ENCODE results near the gene PPL. TPM values are rescaled to one million over a fixed set of nuclear protein-coding genes. Genes with fewer than 3 reads are reported as not detected.

PPL gene
- total and polyA plus RNA-seq, 2 donors (not counting 3 experiments of a cell fraction or from before 2014, with no cell fraction given), result 0.07 to 0.20 TPM

DNA sequence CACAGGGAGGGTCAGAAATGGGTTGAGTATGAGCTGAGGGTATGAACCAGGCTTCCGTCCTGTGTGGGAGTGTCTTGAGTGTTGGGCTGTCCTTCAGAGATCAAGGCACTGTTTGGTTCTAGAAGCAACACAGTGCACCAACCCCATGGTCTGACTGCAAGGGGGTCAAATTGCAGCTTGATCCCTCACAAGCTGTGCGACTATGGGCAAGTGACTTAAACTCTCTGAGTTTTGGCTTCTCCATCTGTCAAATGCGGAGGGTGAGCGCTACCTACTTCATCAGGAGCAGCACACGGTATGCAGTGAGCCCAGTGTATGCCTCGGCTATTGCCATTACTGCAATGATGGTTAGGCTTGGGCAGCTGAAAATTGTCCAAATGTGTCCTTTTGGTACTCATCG, 42.2 kb upstream of the PPL start:
- no peak for FAIRE-seq
- Histone ChIP-seq H3K27me3 (ENCODE audit: control insufficient read depth in 2 of 2, insufficient read depth in 2 of 2, low read length in 2 of 2) (peaks cover 0 to 3% of the 10 kb centered on the region in 2 experiments), H3K36me3 (ENCODE audit: control insufficient read depth in 2 of 2, extremely low read depth in 1 of 2, insufficient read depth in 2 of 2, low read length in 2 of 2) (no peaks in the 10 kb centered on the region), H3K4me1 (ENCODE audit: control insufficient read depth, extremely low read depth, insufficient read depth, low read length) (no peaks in the 10 kb centered on the region), H3K9me3 (replicated peaks; ENCODE audit: control insufficient read depth, insufficient read depth, low read length) (no peaks in the 10 kb centered on the region), H3K4me2 (ENCODE audit: insufficient read depth, low read length) (no peak overlapping the region), H3K79me2 (ENCODE audit: control insufficient read depth, insufficient read depth, low read length) (no peaks in the 10 kb centered on the region), H3K9ac (replicated peaks; ENCODE audit: extremely low read depth, insufficient read depth, low read length) (no peak overlapping the region), H3K4me3 (replicated peaks in 1 of 3; ENCODE audit: insufficient read depth in 1 of 3, low read depth in 1 of 3, low read length in 3 of 3) (no peak overlapping the region), H3K9me1 (replicated peaks; ENCODE audit: control insufficient read depth, extremely low read depth, insufficient read depth, low read length) (no peaks in the 10 kb centered on the region), H4K20me1 (replicated peaks; ENCODE audit: control insufficient read depth, extremely low read depth, insufficient read depth, low read length) (no peaks in the 10 kb centered on the region), H3K27ac (ENCODE audit: insufficient read depth, low read depth, low read length) (no peak overlapping the region), H2AFZ (ENCODE audit: low read depth, low read length) (no peak overlapping the region)
- CTCF ChIA-PET, result no interaction called here
- dilution Hi-C loops (cut with MboI; ENCODE audit: extremely low pct_ligation_motif_present, low sequenced_read_pairs), result no loop called here
- no peak for DNase-seq (ENCODE audit: low read depth, low spot score)
- intact Hi-C loops (cut with micrococcal nuclease), result no loop called here
- BruUV-seq (replicated peaks), result no TSS peak
- TF ChIP-seq POLR2A (IDR thresholded peaks at IDR 0.05; ENCODE audit: low read depth, low read length), result no peak
- no peak for TF ChIP-seq POLR2AphosphoS5 (IDR thresholded peaks at IDR 0.05; ENCODE audit: insufficient read depth, low read depth, low read length)
- no peak for TF ChIP-seq JUN (IDR thresholded peaks at IDR 0.05; ENCODE audit: borderline replicate concordance, insufficient read depth, insufficient read length, low read depth)
- no peak for TF ChIP-seq EZH2 (IDR thresholded peaks at IDR 0.05; ENCODE audit: borderline replicate concordance, low read depth, low read length, severe bottlenecking)
- POLR2A ChIA-PET, result no interaction called here

DNA sequence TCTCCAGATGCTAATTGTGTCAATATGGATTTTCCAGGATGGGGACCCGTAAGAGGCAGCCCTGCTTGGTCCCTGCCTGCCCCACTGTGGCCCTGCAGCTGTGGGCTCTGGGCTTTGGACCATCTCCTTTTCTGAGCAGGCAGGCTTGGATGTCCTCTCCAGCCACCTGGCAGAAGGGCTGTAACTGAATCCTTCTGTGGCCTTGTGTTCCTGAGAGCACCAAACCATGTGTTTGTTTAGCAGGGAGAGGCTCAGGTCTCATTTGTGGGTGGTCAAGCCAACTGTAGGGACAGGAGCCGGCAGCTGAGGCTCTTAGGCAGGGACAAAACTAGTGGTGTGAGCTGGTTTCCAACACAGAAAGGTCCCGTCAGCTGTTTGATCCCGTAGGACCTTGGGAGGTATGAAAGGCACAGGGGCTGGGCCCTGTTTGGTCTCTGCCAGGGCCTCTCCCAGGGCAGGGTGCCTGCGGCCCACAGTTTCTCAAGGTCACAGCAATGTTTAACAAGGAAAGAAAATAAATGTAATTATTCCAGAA, 39.7 kb upstream of the PPL start:
- no peaks in the 10 kb centered on the region for H3K9me3 ChIP-seq (replicated peaks; ENCODE audit: control insufficient read depth, insufficient read depth, low read length)
- intact Hi-C loops (cut with micrococcal nuclease), result no loop called here

More for the DNA sequence above, 39.7 kb upstream of the PPL start:
- Histone ChIP-seq H3K9me1 (replicated peaks; ENCODE audit: control insufficient read depth, extremely low read depth, insufficient read depth, low read length) (no peaks in the 10 kb centered on the region), H3K9ac (replicated peaks; ENCODE audit: extremely low read depth, insufficient read depth, low read length) (no peak overlapping the region), H3K4me3 (replicated peaks in 1 of 3; ENCODE audit: insufficient read depth in 1 of 3, low read depth in 1 of 3, low read length in 3 of 3) (no peak overlapping the region), H3K79me2 (ENCODE audit: control insufficient read depth, insufficient read depth, low read length) (no peaks in the 10 kb centered on the region), H4K20me1 (replicated peaks; ENCODE audit: control insufficient read depth, extremely low read depth, insufficient read depth, low read length) (no peaks in the 10 kb centered on the region), H3K4me1 (ENCODE audit: control insufficient read depth, extremely low read depth, insufficient read depth, low read length) (no peaks in the 10 kb centered on the region), H3K4me2 (ENCODE audit: insufficient read depth, low read length) (no peak overlapping the region), H2AFZ (ENCODE audit: low read depth, low read length) (no peak overlapping the region), H3K36me3 (ENCODE audit: control insufficient read depth in 2 of 2, extremely low read depth in 1 of 2, insufficient read depth in 2 of 2, low read length in 2 of 2) (no peaks in the 10 kb centered on the region), H3K27me3 (ENCODE audit: control insufficient read depth in 2 of 2, insufficient read depth in 2 of 2, low read length in 2 of 2) (peaks cover 0 to 3% of the 10 kb centered on the region in 2 experiments), H3K27ac (ENCODE audit: insufficient read depth, low read depth, low read length) (no peak overlapping the region)
- ChIA-PET POLR2A (no interaction called here), CTCF (no interaction called here)
- DNase-seq (ENCODE audit: low read depth, low spot score) (no peak), FAIRE-seq (no peak)
- dilution Hi-C loops (cut with MboI; ENCODE audit: extremely low pct_ligation_motif_present, low sequenced_read_pairs), result no loop called here
- TF ChIP-seq POLR2AphosphoS5 (IDR thresholded peaks at IDR 0.05; ENCODE audit: insufficient read depth, low read depth, low read length) (no peak), GATA2 (IDR thresholded peaks at IDR 0.05; ENCODE audit: insufficient read depth, insufficient read length, low read depth, low read length) (no peak), POLR2A (IDR thresholded peaks at IDR 0.05; ENCODE audit: low read depth, low read length) (no peak), EZH2 (IDR thresholded peaks at IDR 0.05; ENCODE audit: borderline replicate concordance, low read depth, low read length, severe bottlenecking) (no peak), FOS (IDR thresholded peaks at IDR 0.05; ENCODE audit: borderline replicate concordance, insufficient read depth, low read length) (no peak), MYC (IDR thresholded peaks at IDR 0.05; ENCODE audit: low read depth, low read length) (no peak), JUN (IDR thresholded peaks at IDR 0.05; ENCODE audit: borderline replicate concordance, insufficient read depth, insufficient read length, low read depth) (no peak)
- TF ChIP-seq, protein P1, sequence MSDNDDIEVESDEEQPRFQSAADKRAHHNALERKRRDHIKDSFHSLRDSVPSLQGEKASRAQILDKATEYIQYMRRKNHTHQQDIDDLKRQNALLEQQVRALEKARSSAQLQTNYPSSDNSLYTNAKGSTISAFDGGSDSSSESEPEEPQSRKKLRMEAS (IDR thresholded peaks at IDR 0.05; ENCODE audit: insufficient read depth, insufficient read length), result no peak
- TF ChIP-seq, protein P2, sequence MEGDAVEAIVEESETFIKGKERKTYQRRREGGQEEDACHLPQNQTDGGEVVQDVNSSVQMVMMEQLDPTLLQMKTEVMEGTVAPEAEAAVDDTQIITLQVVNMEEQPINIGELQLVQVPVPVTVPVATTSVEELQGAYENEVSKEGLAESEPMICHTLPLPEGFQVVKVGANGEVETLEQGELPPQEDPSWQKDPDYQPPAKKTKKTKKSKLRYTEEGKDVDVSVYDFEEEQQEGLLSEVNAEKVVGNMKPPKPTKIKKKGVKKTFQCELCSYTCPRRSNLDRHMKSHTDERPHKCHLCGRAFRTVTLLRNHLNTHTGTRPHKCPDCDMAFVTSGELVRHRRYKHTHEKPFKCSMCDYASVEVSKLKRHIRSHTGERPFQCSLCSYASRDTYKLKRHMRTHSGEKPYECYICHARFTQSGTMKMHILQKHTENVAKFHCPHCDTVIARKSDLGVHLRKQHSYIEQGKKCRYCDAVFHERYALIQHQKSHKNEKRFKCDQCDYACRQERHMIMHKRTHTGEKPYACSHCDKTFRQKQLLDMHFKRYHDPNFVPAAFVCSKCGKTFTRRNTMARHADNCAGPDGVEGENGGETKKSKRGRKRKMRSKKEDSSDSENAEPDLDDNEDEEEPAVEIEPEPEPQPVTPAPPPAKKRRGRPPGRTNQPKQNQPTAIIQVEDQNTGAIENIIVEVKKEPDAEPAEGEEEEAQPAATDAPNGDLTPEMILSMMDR (IDR thresholded peaks at IDR 0.05; ENCODE audit: extremely low read depth in 1 of 2, insufficient read depth in 1 of 2, low read depth in 1 of 2, low read length in 2 of 2), result no peak
- no TSS peak for BruUV-seq (replicated peaks)
